Measurements from ENCODE around the gene TMEM63A. TPM values are rescaled to one million over a fixed set of nuclear protein-coding genes. Genes with fewer than 3 reads are reported as not detected.

TMEM63A gene
- total and polyA plus RNA-seq, 10 of the 15 experiments (the other 5 are each of a cell fraction or from before 2014, with no cell fraction given), result 1.3 to 33.5 (median 15.2) TPM

- DNase-seq (ENCODE audit: low read depth, low spot score) (no peak), ATAC-seq (no peak), FAIRE-seq (no peak)
- H3K4me3 ChIP-seq, result no peak overlapping the region
- H3K27me3 ChIP-seq (replicated peaks in 1 of 2; ENCODE audit: control insufficient read depth in 2 of 2, insufficient read depth in 2 of 2, low read length in 1 of 2), result no peaks in the 10 kb centered on the region
- H3K36me3 ChIP-seq (ENCODE audit: control insufficient read depth in 2 of 2, insufficient read depth in 2 of 2, low read length in 1 of 2), result peaks cover 9 to 17% of the 10 kb centered on the region in 2 experiments
- H3K9me3 ChIP-seq (replicated peaks; ENCODE audit: control insufficient read depth, insufficient read depth, low read length), result no peaks in the 10 kb centered on the region
- no TSS peak for BruUV-seq (replicated peaks)
- no peak overlapping the region for H3K27ac ChIP-seq (ENCODE audit: control insufficient read depth, insufficient read depth)
- peaks cover 6% of the 10 kb centered on the region for H3K4me1 ChIP-seq (ENCODE audit: control insufficient read depth, insufficient read depth, low read length)
- H3K79me2 ChIP-seq (ENCODE audit: control insufficient read depth, insufficient read depth, low read length), result no peaks in the 10 kb centered on the region
- H3K9ac ChIP-seq (ENCODE audit: control insufficient read depth, insufficient read depth, low read length), result no peak overlapping the region
- no peak overlapping the region for H2AFZ ChIP-seq (ENCODE audit: control insufficient read depth, low read depth, low read length)
- H3K4me2 ChIP-seq (ENCODE audit: control insufficient read depth, insufficient read depth), result no peak overlapping the region
- POLR2A ChIA-PET, result no interaction called here
- H4K20me1 ChIP-seq (ENCODE audit: control insufficient read depth, insufficient read depth), result no peaks in the 10 kb centered on the region
- 98% methylated on average over 5 of the region's 5 CpGs for WGBS (ENCODE audit: insufficient coverage, insufficient replicate concordance, low lambda C conversion rate, missing lambda C conversion rate)
- intact Hi-C loops (cut with micrococcal nuclease; ENCODE audit: unreplicated experiment) (no loop called here), in situ Hi-C loops (cut with MboI) (no loop called here)
- no peak for TF ChIP-seq ZSCAN29 (IDR thresholded peaks at IDR 0.05)
- no peak for TF ChIP-seq TCF3 (IDR thresholded peaks at IDR 0.05; ENCODE audit: borderline replicate concordance, insufficient read depth, low read depth, low read length)
- no peak for TF ChIP-seq USF2 (IDR thresholded peaks at IDR 0.05; ENCODE audit: borderline replicate concordance, low read depth, low read length)
- TF ChIP-seq TBL1XR1 (IDR thresholded peaks at IDR 0.05; ENCODE audit: low read depth, low read length), result no peak
- no peak for TF ChIP-seq HDGF (IDR thresholded peaks at IDR 0.05)
- no peak for TF ChIP-seq YBX1 (IDR thresholded peaks at IDR 0.05)
- no peak for TF ChIP-seq ZNF207 (IDR thresholded peaks at IDR 0.05; ENCODE audit: borderline replicate concordance)
- RAD21 ChIA-PET (ENCODE audit: unreplicated experiment), result no interaction called here
- SMC1A ChIA-PET (ENCODE audit: uncharacterized antibody, unreplicated experiment), result interaction anchor here (2.4 kb wide), 1 partner anchor 23 kb away, joined by 10 read pairs; the partner anchor contains the start of gene TMEM63A
- CTCF ChIA-PET, result interaction anchor here (0.6 kb wide), 1 partner anchor 453 kb away, joined by 3 read pairs; no protein-coding TSS in a partner anchor
Observed at GRCh38 chr1:225859151-225859550, 23.0 kb downstream of the TMEM63A start.

- ChIA-PET CTCF (interaction anchor here (0.6 kb wide), 1 partner anchor 212 kb away, joined by 3 read pairs; no protein-coding TSS in a partner anchor), POLR2A (no interaction called here)
Observed at GRCh38 chr1:225857256-225857655, 24.9 kb downstream of the TMEM63A start.

More at GRCh38 chr1:225857256-225857655, 24.9 kb downstream of the TMEM63A start:
- Histone ChIP-seq H3K36me3 (ENCODE audit: control insufficient read depth in 2 of 2, insufficient read depth in 2 of 2, low read length in 1 of 2) (peaks cover 5 to 25% of the 10 kb centered on the region in 2 experiments), H2AFZ (ENCODE audit: control insufficient read depth, low read depth, low read length) (no peak overlapping the region), H4K20me1 (ENCODE audit: control insufficient read depth, insufficient read depth) (no peaks in the 10 kb centered on the region), H3K79me2 (ENCODE audit: control insufficient read depth, insufficient read depth, low read length) (no peaks in the 10 kb centered on the region), H3K4me1 (ENCODE audit: control insufficient read depth, insufficient read depth, low read length) (peaks cover 13% of the 10 kb centered on the region), H3K27ac (ENCODE audit: control insufficient read depth, insufficient read depth) (no peak overlapping the region), H3K4me2 (ENCODE audit: control insufficient read depth, insufficient read depth) (no peak overlapping the region), H3K9me3 (replicated peaks; ENCODE audit: control insufficient read depth, insufficient read depth, low read length) (no peaks in the 10 kb centered on the region), H3K4me3 (no peak overlapping the region), H3K27me3 (replicated peaks in 1 of 2; ENCODE audit: control insufficient read depth in 2 of 2, insufficient read depth in 2 of 2, low read length in 1 of 2) (no peaks in the 10 kb centered on the region), H3K9ac (ENCODE audit: control insufficient read depth, insufficient read depth, low read length) (no peak overlapping the region)
- DNase-seq (ENCODE audit: low read depth, low spot score), result no peak
- WGBS (ENCODE audit: insufficient coverage, insufficient replicate concordance, low lambda C conversion rate, missing lambda C conversion rate), result 95% methylated on average over 6 of the region's 7 CpGs
- intact Hi-C loops (cut with micrococcal nuclease; ENCODE audit: unreplicated experiment) (no loop called here), in situ Hi-C loops (cut with MboI) (no loop called here)
- RAD21 ChIA-PET (ENCODE audit: unreplicated experiment), result no interaction called here
- BruUV-seq (replicated peaks), result no TSS peak
- ATAC-seq, result no peak
- FAIRE-seq, result no peak
- SMC1A ChIA-PET (ENCODE audit: uncharacterized antibody, unreplicated experiment), result interaction anchor here (0.9 to 2.4 kb wide), 4 partner anchors 9 to 416 kb away, joined by 3 to 10 read pairs (median 4); partner anchors contain the start of gene TMEM63A
- TF ChIP-seq PAX5 (IDR thresholded peaks at IDR 0.05; ENCODE audit: borderline replicate concordance, low read depth, low read length) (no peak), PML (IDR thresholded peaks at IDR 0.05; ENCODE audit: low read length) (no peak), ATF2 (IDR thresholded peaks at IDR 0.05; ENCODE audit: low read length) (no peak), RELB (IDR thresholded peaks at IDR 0.05; ENCODE audit: low read depth) (no peak), ZNF207 (IDR thresholded peaks at IDR 0.05; ENCODE audit: borderline replicate concordance) (no peak), SREBF1 (IDR thresholded peaks at IDR 0.05; ENCODE audit: low read length) (no peak), SIN3A (IDR thresholded peaks at IDR 0.05; ENCODE audit: low read depth, low read length) (no peak), HDGF (IDR thresholded peaks at IDR 0.05) (no peak)
- TF ChIP-seq, protein P1, sequence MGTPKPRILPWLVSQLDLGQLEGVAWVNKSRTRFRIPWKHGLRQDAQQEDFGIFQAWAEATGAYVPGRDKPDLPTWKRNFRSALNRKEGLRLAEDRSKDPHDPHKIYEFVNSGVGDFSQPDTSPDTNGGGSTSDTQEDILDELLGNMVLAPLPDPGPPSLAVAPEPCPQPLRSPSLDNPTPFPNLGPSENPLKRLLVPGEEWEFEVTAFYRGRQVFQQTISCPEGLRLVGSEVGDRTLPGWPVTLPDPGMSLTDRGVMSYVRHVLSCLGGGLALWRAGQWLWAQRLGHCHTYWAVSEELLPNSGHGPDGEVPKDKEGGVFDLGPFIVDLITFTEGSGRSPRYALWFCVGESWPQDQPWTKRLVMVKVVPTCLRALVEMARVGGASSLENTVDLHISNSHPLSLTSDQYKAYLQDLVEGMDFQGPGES (IDR thresholded peaks at IDR 0.05), result no peak
